ENCODE data around the gene METAP2. TPM values are rescaled to one million over a fixed set of nuclear protein-coding genes. Genes with fewer than 3 reads are reported as not detected.

The METAP2 gene
- total RNA-seq, 2 donors from 2014 or later: 24.5 to 87.6 TPM

- Histone ChIP-seq H3K4me3 (no peak overlapping the region), H3K27ac (no peak overlapping the region), H3K27me3 (replicated peaks; ENCODE audit: insufficient read depth) (no peaks in the 10 kb centered on the region), H3K4me1 (ENCODE audit: control insufficient read depth in 1 of 2, low read depth in 2 of 2) (peaks cover 8 to 27% of the 10 kb centered on the region in 2 donors), H3K9me3 (no peaks in the 10 kb centered on the region), H3K36me3 (peaks cover 14% of the 10 kb centered on the region)
- no peak for TF ChIP-seq CTCF (IDR thresholded peaks at IDR 0.05)
- ATAC-seq (ENCODE audit: insufficient number of reproducible peaks, low FRiP score, low read depth) (no peak), DNase-seq (ENCODE audit: low spot score) (no peak)
Measured at GRCh38 chr12:95484524-95484923, 10.6 kb downstream of the METAP2 start.

DNA sequence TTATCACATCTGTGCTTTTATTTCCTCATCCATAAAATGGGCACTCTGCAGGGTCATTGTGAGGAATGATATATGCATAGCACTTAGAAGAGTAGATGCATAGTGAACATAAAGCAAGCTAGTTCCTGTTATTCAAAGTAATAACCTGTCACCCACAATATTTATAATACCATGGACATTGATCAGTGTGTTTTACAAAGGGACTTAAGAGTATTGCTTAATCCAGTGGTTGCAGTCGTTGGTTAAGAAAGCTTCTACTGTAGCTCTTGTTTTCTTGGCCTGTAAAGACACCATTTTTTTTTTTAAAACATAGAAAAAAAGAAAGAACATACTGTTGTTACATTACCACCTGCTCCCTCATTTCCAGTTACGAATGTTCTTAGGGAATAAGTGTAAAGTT lies 13.1 kb downstream of the METAP2 start:
- H3K4me3 ChIP-seq: no peak overlapping the region
- DNase-seq (ENCODE audit: low spot score): no peak
- peaks cover 20% of the 10 kb centered on the region for H3K36me3 ChIP-seq
- no peak overlapping the region for H3K27ac ChIP-seq
- no peak for ATAC-seq (ENCODE audit: insufficient number of reproducible peaks, low FRiP score, low read depth)
- no peak for TF ChIP-seq CTCF (IDR thresholded peaks at IDR 0.05)
- H3K4me1 ChIP-seq (ENCODE audit: control insufficient read depth in 1 of 2, low read depth in 2 of 2): peaks cover 4 to 9% of the 10 kb centered on the region in 2 donors
- no peaks in the 10 kb centered on the region for H3K27me3 ChIP-seq (replicated peaks; ENCODE audit: insufficient read depth)
- no peaks in the 10 kb centered on the region for H3K9me3 ChIP-seq

DNA sequence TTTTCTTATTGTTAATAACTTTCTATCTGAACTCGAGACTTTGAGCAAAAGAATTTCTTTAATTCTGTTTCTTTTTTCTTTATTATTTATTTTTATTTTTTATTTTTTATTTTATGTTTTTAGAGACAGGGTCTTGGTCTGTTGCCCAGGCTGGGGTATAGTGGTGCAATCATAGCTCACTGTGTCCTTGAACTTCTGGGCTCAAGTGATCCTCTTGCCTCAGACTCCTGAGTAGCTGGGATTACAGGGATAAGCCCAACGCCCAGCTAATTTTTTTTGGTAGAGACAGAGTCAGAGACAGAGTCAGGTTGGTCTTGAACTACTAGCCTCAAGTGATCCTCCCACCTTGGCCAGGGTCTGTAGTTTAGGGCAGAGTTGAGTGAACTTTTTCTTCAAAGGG lies 18.5 kb downstream of the METAP2 start:
- Histone ChIP-seq H3K9me3 (no peaks in the 10 kb centered on the region), H3K36me3 (peaks cover 26% of the 10 kb centered on the region), H3K27ac (no peak overlapping the region), H3K4me1 (ENCODE audit: control insufficient read depth in 1 of 2, low read depth in 2 of 2) (peaks cover 0 to 4% of the 10 kb centered on the region in 2 donors), H3K27me3 (replicated peaks; ENCODE audit: insufficient read depth) (no peaks in the 10 kb centered on the region), H3K4me3 (no peak overlapping the region)
- DNase-seq (ENCODE audit: low spot score): no peak
- TF ChIP-seq CTCF (IDR thresholded peaks at IDR 0.05): no peak
- ATAC-seq (ENCODE audit: insufficient number of reproducible peaks, low FRiP score, low read depth): no peak

- ATAC-seq (ENCODE audit: insufficient number of reproducible peaks, low FRiP score, low read depth) (no peak), DNase-seq (ENCODE audit: low spot score) (no peak)
- H3K27me3 ChIP-seq (replicated peaks; ENCODE audit: insufficient read depth): no peaks in the 10 kb centered on the region
- H3K4me1 ChIP-seq (ENCODE audit: control insufficient read depth in 1 of 2, low read depth in 2 of 2): peaks cover 0 to 4% of the 10 kb centered on the region in 2 donors
- no peaks in the 10 kb centered on the region for H3K9me3 ChIP-seq
- H3K27ac ChIP-seq: no peak overlapping the region
- peaks cover 32% of the 10 kb centered on the region for H3K36me3 ChIP-seq
- no peak overlapping the region for H3K4me3 ChIP-seq
- TF ChIP-seq CTCF (IDR thresholded peaks at IDR 0.05): no peak
Measured at GRCh38 chr12:95494888-95495287, 20.9 kb downstream of the METAP2 start.

GRCh38 chr12:95495433-95495832 lies 21.5 kb downstream of the METAP2 start:
- Histone ChIP-seq H3K27me3 (replicated peaks; ENCODE audit: insufficient read depth) (no peaks in the 10 kb centered on the region), H3K4me3 (no peak overlapping the region), H3K36me3 (peaks cover 32% of the 10 kb centered on the region), H3K4me1 (ENCODE audit: control insufficient read depth in 1 of 2, low read depth in 2 of 2) (peaks cover 0 to 4% of the 10 kb centered on the region in 2 donors), H3K27ac (no peak overlapping the region), H3K9me3 (no peaks in the 10 kb centered on the region)
- ATAC-seq (ENCODE audit: insufficient number of reproducible peaks, low FRiP score, low read depth) (no peak), DNase-seq (ENCODE audit: low spot score) (no peak)
- no peak for TF ChIP-seq CTCF (IDR thresholded peaks at IDR 0.05)
